ENCODE measurements around the gene CALCA.

The CALCA gene

DNA sequence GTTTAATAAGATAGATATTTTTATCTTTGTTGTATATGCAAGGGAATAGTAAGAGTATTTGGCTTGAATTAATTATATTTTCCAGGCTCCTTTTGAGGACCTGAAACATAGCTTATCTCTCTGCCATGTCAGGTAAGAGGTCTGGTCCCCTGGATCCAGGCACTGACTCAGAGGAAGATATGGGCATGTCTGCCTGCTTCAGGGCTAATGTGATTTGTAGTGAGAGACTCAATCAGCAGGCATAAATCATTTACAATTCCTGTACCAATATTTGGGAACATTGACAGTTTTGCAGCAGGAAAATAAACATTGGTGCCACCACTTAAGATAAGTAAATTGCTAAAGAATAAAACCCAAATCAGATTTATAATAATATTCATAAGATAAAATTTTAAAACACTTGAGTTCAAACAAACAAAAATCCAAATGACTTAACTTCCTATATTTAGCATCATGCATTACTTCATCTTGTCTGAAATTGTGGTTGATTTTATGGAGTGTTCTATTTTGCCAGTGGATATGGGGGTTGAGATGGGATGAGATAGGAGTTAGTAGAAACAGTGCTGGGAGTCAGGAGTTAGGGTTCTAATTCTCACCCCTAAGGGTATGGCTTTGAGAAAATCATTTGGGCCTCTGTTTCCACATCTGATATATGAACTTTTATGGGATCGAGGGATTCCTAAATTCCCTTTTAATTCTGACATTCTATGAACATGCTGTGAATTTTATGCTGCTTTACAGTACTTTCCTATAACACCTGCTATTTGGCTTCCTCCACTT lies 5.1 kb upstream of the CALCA start:
- no peaks in the 10 kb centered on the region for H3K36me3 ChIP-seq (replicated peaks; ENCODE audit: low read depth, low read length)
- H3K4me3 ChIP-seq (ENCODE audit: low read length): no peak overlapping the region
- H3K9me3 ChIP-seq (ENCODE audit: insufficient read depth, low read length): no peaks in the 10 kb centered on the region
- H3K4me1 ChIP-seq (ENCODE audit: low read length): no peaks in the 10 kb centered on the region
- no peak overlapping the region for H3K9ac ChIP-seq (ENCODE audit: low read length)
- no peak overlapping the region for H2AFZ ChIP-seq (ENCODE audit: low read depth, low read length)
- no peaks in the 10 kb centered on the region for H4K20me1 ChIP-seq (ENCODE audit: insufficient read depth, low read length)
- TF ChIP-seq EZH2phosphoT487 (IDR thresholded peaks at IDR 0.05; ENCODE audit: low read depth) (no peak), CTCF (IDR thresholded peaks at IDR 0.05; ENCODE audit: low read depth, low read length) (no peak)
- H3K4me2 ChIP-seq (ENCODE audit: low read length): no peak overlapping the region
- peaks cover 1% of the 10 kb centered on the region; the same call in 1 of the 2 replicates for H3K27me3 ChIP-seq (ENCODE audit: low read depth, low read length)
- H3K27ac ChIP-seq (ENCODE audit: low read length): no peak overlapping the region
- H3K79me2 ChIP-seq (ENCODE audit: low read length): no peaks in the 10 kb centered on the region

DNA sequence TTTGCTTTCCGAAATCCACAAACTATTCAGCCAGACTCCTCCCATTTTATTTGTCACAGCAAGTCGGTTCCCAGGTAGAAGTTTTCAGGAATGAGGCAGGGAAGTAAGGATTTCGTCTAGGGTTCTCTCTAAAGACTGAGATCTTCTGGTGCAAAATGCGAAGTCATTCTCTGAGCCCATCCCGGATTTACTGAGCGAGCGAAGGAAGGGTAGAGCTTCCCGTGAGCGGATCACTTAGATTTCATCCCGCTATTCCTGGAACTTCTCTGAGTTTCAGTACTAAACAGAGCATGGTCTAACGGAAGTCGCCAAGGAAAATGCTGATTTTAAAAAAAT lies 3.1 kb upstream of the CALCA start:
- H3K36me3 ChIP-seq (replicated peaks; ENCODE audit: low read depth, low read length): no peaks in the 10 kb centered on the region
- no peaks in the 10 kb centered on the region for H3K27me3 ChIP-seq (ENCODE audit: low read depth, low read length)
- no peak for TF ChIP-seq CTCF (IDR thresholded peaks at IDR 0.05; ENCODE audit: low read depth, low read length)
- no peak for TF ChIP-seq EZH2phosphoT487 (IDR thresholded peaks at IDR 0.05; ENCODE audit: low read depth)
- no peak overlapping the region for H3K4me3 ChIP-seq (ENCODE audit: low read length)
- no peak overlapping the region for H2AFZ ChIP-seq (ENCODE audit: low read depth, low read length)
- no peaks in the 10 kb centered on the region for H3K4me1 ChIP-seq (ENCODE audit: low read length)
- H3K27ac ChIP-seq (ENCODE audit: low read length): no peak overlapping the region
- no peaks in the 10 kb centered on the region for H3K9me3 ChIP-seq (ENCODE audit: insufficient read depth, low read length)
- no peak overlapping the region for H3K9ac ChIP-seq (ENCODE audit: low read length)
- no peak overlapping the region for H3K4me2 ChIP-seq (ENCODE audit: low read length)
- H3K79me2 ChIP-seq (ENCODE audit: low read length): no peaks in the 10 kb centered on the region
- H4K20me1 ChIP-seq (ENCODE audit: insufficient read depth, low read length): no peaks in the 10 kb centered on the region

- no peak overlapping the region for H2AFZ ChIP-seq (ENCODE audit: low read depth, low read length)
- H3K79me2 ChIP-seq (ENCODE audit: low read length): no peaks in the 10 kb centered on the region
- no peaks in the 10 kb centered on the region for H4K20me1 ChIP-seq (ENCODE audit: insufficient read depth, low read length)
- H3K27ac ChIP-seq (ENCODE audit: low read length): no peak overlapping the region
- no peaks in the 10 kb centered on the region for H3K9me3 ChIP-seq (ENCODE audit: insufficient read depth, low read length)
- no peaks in the 10 kb centered on the region for H3K4me1 ChIP-seq (ENCODE audit: low read length)
- no peaks in the 10 kb centered on the region for H3K36me3 ChIP-seq (replicated peaks; ENCODE audit: low read depth, low read length)
- TF ChIP-seq CTCF (IDR thresholded peaks at IDR 0.05; ENCODE audit: low read depth, low read length) (peak; percentile 27; the same call in 1 of the 2 replicates), EZH2phosphoT487 (IDR thresholded peaks at IDR 0.05; ENCODE audit: low read depth) (no peak)
- no peak overlapping the region for H3K4me2 ChIP-seq (ENCODE audit: low read length)
- no peak overlapping the region for H3K9ac ChIP-seq (ENCODE audit: low read length)
- H3K27me3 ChIP-seq (ENCODE audit: low read depth, low read length): no peaks in the 10 kb centered on the region
- no peak overlapping the region for H3K4me3 ChIP-seq (ENCODE audit: low read length)
Measured at GRCh38 chr11:14974515-14975251, 2.5 kb upstream of the CALCA start.
